Keratinocyte (primary cell): ENCODE results near the gene AHNAK. TPM values are rescaled to one million over a fixed set of nuclear protein-coding genes. Genes with fewer than 3 reads are reported as not detected.

ENCODE experiments used
- DNase-seq: peaks from one replicate; pipeline ENCODE4 v3.0.0-alpha.2; 2011; ENCODE audit warnings: low read depth, missing footprints, low spot score
- FAIRE-seq: peaks from 2 replicates; lab custom pipeline; 2011; peaks lifted over from hg19 to GRCh38; lab: Jason Lieb, UNC
- H2AFZ ChIP-seq: 2 replicates; pipeline ENCODE4 v1.6.0; 2012; ENCODE audit warnings: low read length, control low read depth, inconsistent platforms; ENCODE audit not compliant: control insufficient read depth
- H3K27ac ChIP-seq: 2 replicates; pipeline ENCODE4 v1.5.1; 2011; ENCODE audit warnings: low read length; ENCODE audit not compliant: control insufficient read depth, insufficient read depth
- H3K27me3 ChIP-seq: 3 replicates; pipeline ENCODE4 v1.6.0; 2011; ENCODE audit warnings: low read length; ENCODE audit not compliant: control insufficient read depth, insufficient read depth; ENCODE audit errors: extremely low read depth
- H3K36me3 ChIP-seq, 2 experiments: 2 replicates in 1 of 2; 3 replicates in 1 of 2; pipeline ENCODE4 v1.5.1; 2011; ENCODE audit warnings: low read length in 2 of 2, mild to moderate bottlenecking in 1 of 2; ENCODE audit not compliant: control insufficient read depth in 2 of 2, insufficient read depth in 2 of 2; ENCODE audit errors: extremely low read depth in 1 of 2
- H3K4me1 ChIP-seq: 3 replicates; pipeline ENCODE4 v1.5.1; 2011; ENCODE audit warnings: low read length; ENCODE audit not compliant: control insufficient read depth, insufficient read depth; ENCODE audit errors: extremely low read depth
- H3K4me2 ChIP-seq: 3 replicates; pipeline ENCODE4 v1.6.0; 2011; ENCODE audit warnings: low read depth, low read length; ENCODE audit not compliant: control insufficient read depth, insufficient read depth; ENCODE audit errors: extremely low read depth
- H3K4me3 ChIP-seq, 3 experiments: fragments of 200-600 bp in 1 of 3; sonication (generic) in 1 of 3; 2 replicates in 2 of 3; 3 replicates in 1 of 3; pipeline ENCODE4 v1.5.1; 2011 to 2016; ENCODE audit warnings: low read length in 3 of 3, mild to moderate bottlenecking in 3 of 3, control low read depth in 2 of 3, inconsistent platforms in 1 of 3, low read depth in 1 of 3, mixed read lengths in 1 of 3, mixed run types in 1 of 3, moderate library complexity in 1 of 3; ENCODE audit not compliant: control insufficient read depth in 2 of 3, insufficient read depth in 2 of 3; ENCODE audit errors: extremely low read depth in 1 of 3
- H3K79me2 ChIP-seq: 2 replicates; pipeline ENCODE4 v1.6.0; 2012; ENCODE audit warnings: low read length; ENCODE audit not compliant: control insufficient read depth, insufficient read depth
- H3K9ac ChIP-seq: 3 replicates; pipeline ENCODE4 v1.6.0; 2011; ENCODE audit warnings: low read length; ENCODE audit not compliant: control insufficient read depth, insufficient read depth; ENCODE audit errors: extremely low read depth
- H3K9me1 ChIP-seq: 3 replicates; pipeline ENCODE4 v1.6.0; 2011; ENCODE audit warnings: low read length; ENCODE audit not compliant: control insufficient read depth, insufficient read depth; ENCODE audit errors: extremely low read depth
- H3K9me3 ChIP-seq: 2 replicates; pipeline ENCODE4 v1.5.1; 2012; ENCODE audit warnings: low read depth, low read length; ENCODE audit not compliant: control insufficient read depth
- H4K20me1 ChIP-seq: 3 replicates; pipeline ENCODE4 v1.6.0; 2011; ENCODE audit warnings: low read length; ENCODE audit not compliant: control insufficient read depth, insufficient read depth; ENCODE audit errors: extremely low read depth
- EZH2 ChIP-seq: IDR thresholded peaks from one replicate; pipeline ENCODE4 v1.6.1; 2012; ENCODE audit warnings: inconsistent platforms, mild to moderate bottlenecking, low read length, moderate library complexity
- dilution Hi-C: fragments of 300-500 bp; cut with MboI; formaldehyde crosslinking; loops from one replicate; pipeline ENCODE4 v1.7.0; 2020; ENCODE audit warnings: low sequenced_read_pairs; ENCODE audit not compliant: extremely low pct_ligation_motif_present
- polyA plus RNA-seq, 5 experiments: library from polyadenylated mRNA; depleted of rRNA in 3 of 5; stranded (reverse) in 3 of 5; stranded (forward) in 1 of 5; unstranded in 1 of 5; fragments of >200 nt; gene quantifications; 1 replicate in 1 of 5; 2 replicates in 3 of 5; 3 replicates in 1 of 5; pipeline versions ENCODE4 v1.2.1 to v1.2.3, GENCODE V29; 2011 to 2012; ENCODE audit warnings: missing spikeins in 2 of 5, low read depth in 1 of 5, low replicate concordance in 1 of 5
- TF ChIP-seq, protein P1 (sequence below), 3 experiments: IDR thresholded peaks in 1 of 3; conservative IDR thresholded peaks in 1 of 3; optimal IDR thresholded peaks in 1 of 3; 2 replicates in 2 of 3; 3 replicates in 1 of 3; pipeline versions ENCODE3 to v1.5.1; 2011; ENCODE audit warnings: low read length in 3 of 3, mild to moderate bottlenecking in 3 of 3, moderate library complexity in 2 of 3, control low read depth in 1 of 3, inconsistent platforms in 1 of 3; ENCODE audit not compliant: insufficient read depth in 2 of 3; ENCODE audit errors: extremely low read depth in 1 of 3

Gene AHNAK
- polyA plus RNA-seq, 1 donor (not counting 4 experiments of a cell fraction or from before 2014, with no cell fraction given): 220 TPM

GRCh38 chr11:62544581-62545436 lies 1.8 kb downstream of the AHNAK start:
- peaks cover 67% of the 10 kb centered on the region for H3K79me2 ChIP-seq
- H3K4me1 ChIP-seq: peaks cover 59% of the 10 kb centered on the region
- H3K27me3 ChIP-seq: no peaks in the 10 kb centered on the region
- no peak for TF ChIP-seq EZH2
- TF ChIP-seq, protein P1, sequence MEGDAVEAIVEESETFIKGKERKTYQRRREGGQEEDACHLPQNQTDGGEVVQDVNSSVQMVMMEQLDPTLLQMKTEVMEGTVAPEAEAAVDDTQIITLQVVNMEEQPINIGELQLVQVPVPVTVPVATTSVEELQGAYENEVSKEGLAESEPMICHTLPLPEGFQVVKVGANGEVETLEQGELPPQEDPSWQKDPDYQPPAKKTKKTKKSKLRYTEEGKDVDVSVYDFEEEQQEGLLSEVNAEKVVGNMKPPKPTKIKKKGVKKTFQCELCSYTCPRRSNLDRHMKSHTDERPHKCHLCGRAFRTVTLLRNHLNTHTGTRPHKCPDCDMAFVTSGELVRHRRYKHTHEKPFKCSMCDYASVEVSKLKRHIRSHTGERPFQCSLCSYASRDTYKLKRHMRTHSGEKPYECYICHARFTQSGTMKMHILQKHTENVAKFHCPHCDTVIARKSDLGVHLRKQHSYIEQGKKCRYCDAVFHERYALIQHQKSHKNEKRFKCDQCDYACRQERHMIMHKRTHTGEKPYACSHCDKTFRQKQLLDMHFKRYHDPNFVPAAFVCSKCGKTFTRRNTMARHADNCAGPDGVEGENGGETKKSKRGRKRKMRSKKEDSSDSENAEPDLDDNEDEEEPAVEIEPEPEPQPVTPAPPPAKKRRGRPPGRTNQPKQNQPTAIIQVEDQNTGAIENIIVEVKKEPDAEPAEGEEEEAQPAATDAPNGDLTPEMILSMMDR (optimal IDR thresholded peaks at IDR 0.05 in 1 of 3, IDR thresholded peaks at IDR 0.05 in 1 of 3, conservative IDR thresholded peaks at IDR 0.05 in 1 of 3; ENCODE audit: extremely low read depth in 1 of 3, insufficient read depth in 2 of 3, low read length in 3 of 3): no peak
- H4K20me1 ChIP-seq: peaks cover 32% of the 10 kb centered on the region
- peaks cover 11 to 27% of the 10 kb centered on the region in 2 experiments for H3K36me3 ChIP-seq
- dilution Hi-C loops: no loop called here
- H3K9me1 ChIP-seq: peaks cover 6% of the 10 kb centered on the region
- peak overlapping the region; percentile 93 for H3K9ac ChIP-seq
- no peak overlapping the region for H2AFZ ChIP-seq
- peak overlapping the region; percentile 86 to 100 (median 89) for H3K4me3 ChIP-seq
- FAIRE-seq: no peak
- peak overlapping the region; percentile 98 for H3K4me2 ChIP-seq
- H3K27ac ChIP-seq: peak overlapping the region; percentile 94
- H3K9me3 ChIP-seq: no peaks in the 10 kb centered on the region
- DNase-seq: no peak

GRCh38 chr11:62543680-62544444 lies 2.7 kb downstream of the AHNAK start:
- dilution Hi-C loops: no loop called here
- H3K9me1 ChIP-seq: peaks cover 6% of the 10 kb centered on the region
- no peak overlapping the region for H2AFZ ChIP-seq
- peak overlapping the region; percentile 94 for H3K27ac ChIP-seq
- H3K9me3 ChIP-seq: no peaks in the 10 kb centered on the region
- peak overlapping the region; percentile 93 for H3K9ac ChIP-seq
- DNase-seq: no peak
- no peak for TF ChIP-seq EZH2
- TF ChIP-seq, protein P1 (optimal IDR thresholded peaks at IDR 0.05 in 1 of 3, IDR thresholded peaks at IDR 0.05 in 1 of 3, conservative IDR thresholded peaks at IDR 0.05 in 1 of 3; ENCODE audit: extremely low read depth in 1 of 3, insufficient read depth in 2 of 3, low read length in 3 of 3): no peak
- H3K36me3 ChIP-seq: peaks cover 13 to 30% of the 10 kb centered on the region in 2 experiments
- H3K4me3 ChIP-seq: peak overlapping the region; percentile 86 to 100 (median 89)
- H3K4me2 ChIP-seq: peak overlapping the region; percentile 98
- peaks cover 39% of the 10 kb centered on the region for H4K20me1 ChIP-seq
- peaks cover 59% of the 10 kb centered on the region for H3K4me1 ChIP-seq
- H3K79me2 ChIP-seq: peaks cover 76% of the 10 kb centered on the region
- no peak for FAIRE-seq
- no peaks in the 10 kb centered on the region for H3K27me3 ChIP-seq
